SK-N-SH (cell line): Measurements from ENCODE around the gene NHLH1. TPM values are rescaled to one million over a fixed set of nuclear protein-coding genes. Genes with fewer than 3 reads are reported as not detected.
"Not testable (repeated sequence)": the region's sequence is repeated elsewhere in the genome, so short reads cannot be mapped to it uniquely, and the experiment has no call there.

Source experiments
- CTCF ChIA-PET: fragments of 300-600, 350-600 bp; formaldehyde crosslinking; extraction: SDS; loops from one replicate; lab custom pipeline; 2021; lab: Yijun Ruan, JAX
- POLR2A ChIA-PET: fragments of 350-600 bp; sonication (Branson Sonifier 250); formaldehyde crosslinking; extraction: SDS; loops from one replicate; lab custom pipeline; 2020; ENCODE audit warnings: antibody characterized with exemption, inconsistent platforms; lab: Yijun Ruan, JAX
- DNase-seq: peaks from one replicate; pipeline ENCODE4 v3.0.0; 2012
- H2AFZ ChIP-seq: fragments of 200-600 bp; sonication (generic); 2 replicates; pipeline ENCODE4 v1.8.1; 2016; ENCODE audit warnings: antibody characterized with exemption, mild to moderate bottlenecking, low read depth
- H3F3A ChIP-seq: fragments of 200-600 bp; sonication (generic); replicated peaks from 2 replicates; pipeline ENCODE3; 2016; ENCODE audit warnings: antibody characterized with exemption, mild to moderate bottlenecking; ENCODE audit not compliant: insufficient read depth
- H3K27ac ChIP-seq, 2 experiments: fragments of 200-500 bp in 1 of 2; fragments of 200-600 bp in 1 of 2; sonication (Bioruptor generic) in 1 of 2; sonication (generic), shearing (Covaris generic) in 1 of 2; 2 replicates each; pipeline versions ENCODE4 v1.5.1 to v1.6.1; 2014 to 2016; ENCODE audit warnings: low read depth in 2 of 2, inconsistent platforms in 1 of 2, low read length in 1 of 2, mild to moderate bottlenecking in 1 of 2, mixed read lengths in 1 of 2
- H3K27me3 ChIP-seq: fragments of 200-600 bp; sonication (generic), shearing (Covaris generic); 2 replicates; pipeline ENCODE4 v1.6.1; 2016; ENCODE audit warnings: mixed run types; ENCODE audit not compliant: insufficient read depth
- H3K36me3 ChIP-seq, 2 experiments: fragments of 200-500 bp in 1 of 2; fragments of 200-600 bp in 1 of 2; sonication (Bioruptor generic) in 1 of 2; sonication (generic) in 1 of 2; replicated peaks in 1 of 2; 2 replicates each; pipeline versions ENCODE3 to v1.5.1; 2014 to 2016; ENCODE audit warnings: low read length in 1 of 2, mild to moderate bottlenecking in 1 of 2; ENCODE audit not compliant: insufficient read depth in 2 of 2, control insufficient read depth in 1 of 2
- H3K4me1 ChIP-seq, 2 experiments: fragments of 200-500 bp in 1 of 2; fragments of 200-600 bp in 1 of 2; sonication (Bioruptor generic) in 1 of 2; sonication (generic), shearing (Covaris generic) in 1 of 2; 2 replicates each; pipeline versions ENCODE4 v1.5.1 to v1.6.1; 2014 to 2016; ENCODE audit warnings: low read depth in 1 of 2, low read length in 1 of 2, mixed run types in 1 of 2; ENCODE audit not compliant: insufficient read depth in 2 of 2, control insufficient read depth in 1 of 2
- H3K4me2 ChIP-seq: fragments of 200-600 bp; sonication (generic), shearing (Covaris generic); 2 replicates; pipeline ENCODE4 v1.6.1; 2017; ENCODE audit warnings: mixed run types
- H3K4me3 ChIP-seq, 2 experiments: fragments of 200-500 bp in 1 of 2; fragments of 200-600 bp in 1 of 2; sonication (Bioruptor generic) in 1 of 2; sonication (generic), shearing (Covaris generic) in 1 of 2; 2 replicates each; pipeline versions ENCODE4 v1.5.1 to v1.8.1; 2014 to 2016; ENCODE audit warnings: low read depth in 2 of 2, inconsistent platforms in 1 of 2, low read length in 1 of 2, mild to moderate bottlenecking in 1 of 2, mixed read lengths in 1 of 2, moderate library complexity in 1 of 2
- H3K79me2 ChIP-seq: fragments of 200-600 bp; sonication (generic); 2 replicates; pipeline ENCODE4 v1.8.1; 2017; ENCODE audit warnings: mild to moderate bottlenecking; ENCODE audit not compliant: insufficient read depth
- H3K9ac ChIP-seq: fragments of 200-600 bp; sonication (generic); 2 replicates; pipeline ENCODE4 v1.6.1; 2017; ENCODE audit warnings: mixed run types
- H3K9me2 ChIP-seq: fragments of 200-600 bp; sonication (generic); 2 replicates; pipeline ENCODE4 v1.6.1; 2017; ENCODE audit warnings: mixed run types
- H3K9me3 ChIP-seq: fragments of 200-600 bp; sonication (generic); 2 replicates; pipeline ENCODE4 v1.6.1; 2017; ENCODE audit warnings: mixed run types, mild to moderate bottlenecking, moderate library complexity
- H4K20me1 ChIP-seq: fragments of 200-600 bp; sonication (generic); 2 replicates; pipeline ENCODE4 v1.6.1; 2017; ENCODE audit warnings: mild to moderate bottlenecking, mixed run types; ENCODE audit not compliant: insufficient read depth
- CHD2 ChIP-seq: fragments of 150-350 bp; IDR thresholded peaks from 2 replicates; pipeline ENCODE4 v1.6.1; 2018; ENCODE audit warnings: low read length; ENCODE audit not compliant: partially characterized antibody
- CTCF ChIP-seq: fragments of 200-600 bp; sonication (generic); IDR thresholded peaks from 2 replicates; pipeline ENCODE4 v1.6.1; 2017; ENCODE audit warnings: antibody characterized with exemption, mild to moderate bottlenecking, moderate library complexity
- ELF1 ChIP-seq: IDR thresholded peaks from 2 replicates; pipeline ENCODE4 v1.4.0; 2012
- EP300 ChIP-seq, 2 experiments: IDR thresholded peaks; 2 replicates each; pipeline versions ENCODE4 v1.4.0 to v1.6.1; 2012; ENCODE audit warnings: borderline replicate concordance in 1 of 2, low read depth in 1 of 2, low read length in 1 of 2
- EZH2phosphoT487 ChIP-seq: fragments of 200-600 bp; sonication (generic); IDR thresholded peaks from 2 replicates; pipeline ENCODE4 v1.6.1; 2017; ENCODE audit warnings: low read depth, mixed run types, mild to moderate bottlenecking, antibody characterized with exemption, moderate library complexity, borderline replicate concordance
- FOSL2 ChIP-seq: IDR thresholded peaks from 2 replicates; pipeline ENCODE4 v1.4.0; 2012; ENCODE audit warnings: low read depth, mild to moderate bottlenecking, moderate library complexity, borderline replicate concordance
- FOXJ3 ChIP-seq: sonication (generic); formaldehyde crosslinking; IDR thresholded peaks from 2 replicates; pipeline ENCODE4 v1.5.1; 2020; ENCODE audit warnings: mild to moderate bottlenecking, missing genetic modification reagents
- MEF2A ChIP-seq: IDR thresholded peaks from 2 replicates; pipeline ENCODE4 v1.4.0; 2012; ENCODE audit warnings: low read depth, borderline replicate concordance
- RAD21 ChIP-seq: IDR thresholded peaks from 2 replicates; pipeline ENCODE4 v1.6.1; 2012; ENCODE audit warnings: mild to moderate bottlenecking, low read length
- RCOR1 ChIP-seq: fragments of 150-350 bp; IDR thresholded peaks from 2 replicates; pipeline ENCODE4 v1.6.1; 2017; ENCODE audit warnings: antibody characterized with exemption, low read length
- SIN3A ChIP-seq: IDR thresholded peaks from 2 replicates; pipeline ENCODE4 v1.6.1; 2012; ENCODE audit warnings: low read depth, mild to moderate bottlenecking, low read length, moderate library complexity, borderline replicate concordance
- SMC3 ChIP-seq: IDR thresholded peaks from 2 replicates; pipeline ENCODE4 v1.6.1; 2012; ENCODE audit warnings: low read depth, low read length, improper control_type of control experiment
- TEAD4 ChIP-seq: IDR thresholded peaks from 2 replicates; pipeline ENCODE4 v1.4.0; 2012; ENCODE audit warnings: mild to moderate bottlenecking, borderline replicate concordance; ENCODE audit not compliant: insufficient read depth
- YY1 ChIP-seq: IDR thresholded peaks from 2 replicates; pipeline ENCODE4 v1.4.0; 2012; ENCODE audit warnings: low read depth, mild to moderate bottlenecking
- WGBS: methylation state at CpG from one replicate; pipeline ENCODE4 v1.1.6; 2017; ENCODE audit warnings: low lambda C conversion rate; 5-methylcytosine and 5-hydroxymethylcytosine counted together
- polyA plus RNA-seq, 3 experiments: library from polyadenylated mRNA; depleted of rRNA; stranded (reverse); fragments of >200 nt; gene quantifications; 2 replicates each; pipeline ENCODE4 v1.2.3, GENCODE V29; 2012
- TF ChIP-seq, protein P1 (sequence below): IDR thresholded peaks from 2 replicates; pipeline ENCODE4 v1.4.0; 2012; ENCODE audit warnings: low read depth, borderline replicate concordance

Gene NHLH1
- polyA plus RNA-seq, 1 of the 3 experiments (the other 2 are of a cell fraction): 0.18 TPM

- 2% methylated on average over 5 of the region's 5 CpGs for WGBS
- H3K9me3 ChIP-seq: no peaks in the 10 kb centered on the region
- no peak overlapping the region for H3K9ac ChIP-seq
- ChIA-PET CTCF (interaction anchor here (0.6 to 8.4 kb wide), 42 partner anchors 9 to 843 kb away, joined by 3 to 100 read pairs (median 4); partner anchors contain the start of genes DCAF8, IGSF8, NCSTN and NHLH1), POLR2A (interaction anchor here (1.3 to 1.4 kb wide), 2 partner anchors 26 to 40 kb away, joined by 3 read pairs; no protein-coding TSS in a partner anchor)
- no peak overlapping the region for H2AFZ ChIP-seq
- no peaks in the 10 kb centered on the region for H3K79me2 ChIP-seq
- H3K27ac ChIP-seq: no peak overlapping the region
- no peaks in the 10 kb centered on the region for H3F3A ChIP-seq
- H3K36me3 ChIP-seq: no peaks in the 10 kb centered on the region
- TF ChIP-seq SMC3 (peak; percentile 73), ELF1 (no peak), RAD21 (peak; percentile 92), CTCF (peak; percentile 93)
- no peaks in the 10 kb centered on the region for H4K20me1 ChIP-seq
- no peak overlapping the region; a peak in 1 of 4 replicates for H3K4me3 ChIP-seq
- DNase-seq: peak; percentile 79
- peaks cover 0 to 9% of the 10 kb centered on the region in 2 experiments; a peak in 2 of 4 replicates for H3K4me1 ChIP-seq
- H3K4me2 ChIP-seq: 0 out of 2 replicates have a peak overlapping the region, but pooled peaks have one; percentile 11
- no peaks in the 10 kb centered on the region for H3K27me3 ChIP-seq
- no peaks in the 10 kb centered on the region for H3K9me2 ChIP-seq
Measured at GRCh38 chr1:160376525-160377131, 9.8 kb downstream of the NHLH1 start.

DNA sequence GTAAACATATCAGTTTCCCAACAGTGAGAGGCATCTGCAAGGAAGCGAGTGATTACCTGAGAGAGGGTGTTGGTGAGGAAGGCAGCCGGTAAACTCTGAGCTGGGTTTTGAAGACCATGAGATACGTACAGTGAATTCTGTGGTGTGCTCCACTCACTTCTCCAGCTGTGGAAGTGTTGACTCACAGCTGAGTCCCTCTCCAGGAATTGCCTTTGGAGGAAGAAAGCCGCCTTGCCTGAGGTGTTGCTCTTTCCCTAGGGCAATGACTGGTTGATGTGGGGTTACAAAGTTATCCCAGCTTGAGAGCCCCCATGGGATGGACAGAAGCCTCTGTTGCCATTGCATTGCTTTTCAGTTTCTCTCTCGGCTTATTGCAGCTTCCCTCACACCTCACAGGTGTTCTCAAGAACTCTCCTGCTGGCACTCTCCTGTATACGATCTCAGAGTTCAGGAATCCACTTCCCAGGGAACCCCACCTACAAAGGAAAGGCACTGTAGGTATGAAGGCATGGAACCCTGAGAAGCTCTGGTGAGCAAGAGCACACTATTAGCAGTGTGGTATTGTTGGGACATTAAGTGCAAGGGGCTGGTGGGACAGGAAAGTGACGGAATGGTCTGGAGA is 10.8 kb downstream of the NHLH1 start:
- Histone ChIP-seq H3K9ac (no peak overlapping the region), H2AFZ (no peak overlapping the region), H3K9me3 (no peaks in the 10 kb centered on the region), H3K27me3 (no peaks in the 10 kb centered on the region), H3K79me2 (no peaks in the 10 kb centered on the region), H3K27ac (no peak overlapping the region), H3K4me1 (peaks cover 0 to 9% of the 10 kb centered on the region in 2 experiments; a peak in 2 of 4 replicates), H3F3A (no peaks in the 10 kb centered on the region), H3K4me3 (no peak overlapping the region), H3K9me2 (no peaks in the 10 kb centered on the region), H3K36me3 (no peaks in the 10 kb centered on the region), H3K4me2 (no peak overlapping the region), H4K20me1 (no peaks in the 10 kb centered on the region)
- ChIA-PET CTCF (interaction anchor here (0.8 to 8.4 kb wide), 16 partner anchors 8 to 292 kb away, joined by 3 to 100 read pairs (median 8); partner anchors contain the start of genes IGSF8, NCSTN and NHLH1), POLR2A (interaction anchor here (1.3 to 1.4 kb wide), 2 partner anchors 25 to 39 kb away, joined by 3 read pairs; no protein-coding TSS in a partner anchor)
- 51% methylated on average over 7 of the region's 7 CpGs for WGBS
- DNase-seq: no peak
- TF ChIP-seq FOSL2 (no peak), CTCF (no peak), FOXJ3 (CRISPR knock-in tag) (no peak), MEF2A (no peak), TEAD4 (no peak), EP300 (IDR thresholded peaks at IDR 0.05; ENCODE audit: borderline replicate concordance in 1 of 2, low read depth in 1 of 2, low read length in 1 of 2) (no peak), YY1 (no peak), SIN3A (no peak), RCOR1 (no peak), CHD2 (no peak), EZH2phosphoT487 (no peak)
- TF ChIP-seq, protein P1, sequence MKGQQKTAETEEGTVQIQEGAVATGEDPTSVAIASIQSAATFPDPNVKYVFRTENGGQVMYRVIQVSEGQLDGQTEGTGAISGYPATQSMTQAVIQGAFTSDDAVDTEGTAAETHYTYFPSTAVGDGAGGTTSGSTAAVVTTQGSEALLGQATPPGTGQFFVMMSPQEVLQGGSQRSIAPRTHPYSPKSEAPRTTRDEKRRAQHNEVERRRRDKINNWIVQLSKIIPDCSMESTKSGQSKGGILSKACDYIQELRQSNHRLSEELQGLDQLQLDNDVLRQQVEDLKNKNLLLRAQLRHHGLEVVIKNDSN: no peak

DNA sequence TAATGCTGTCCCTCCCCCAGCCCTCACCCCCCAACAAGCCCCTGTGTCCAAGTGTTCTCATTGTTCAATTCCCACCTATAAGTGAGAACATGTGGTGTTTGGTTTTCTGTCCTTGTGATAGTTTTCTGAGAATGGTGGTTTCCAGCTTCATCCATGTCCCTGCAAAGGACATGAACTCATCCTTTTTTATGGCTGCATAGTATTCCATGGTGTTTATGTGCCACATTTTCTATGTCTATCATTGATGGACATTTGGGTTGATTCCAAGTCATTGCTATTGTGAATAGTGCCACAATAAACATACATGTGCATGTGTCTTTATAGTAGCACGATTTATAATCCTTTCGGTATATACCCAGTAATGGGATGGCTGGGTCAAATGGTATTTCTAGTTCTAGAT is 17.9 kb downstream of the NHLH1 start:
- H3F3A ChIP-seq, H3K4me2 ChIP-seq, H3K4me1 ChIP-seq, H3K9me3 ChIP-seq, H3K36me3 ChIP-seq, H3K27me3 ChIP-seq, H3K9ac ChIP-seq, H3K79me2 ChIP-seq, POLR2A ChIA-PET, H3K27ac ChIP-seq, CTCF ChIA-PET, H2AFZ ChIP-seq, H3K4me3 ChIP-seq, H3K9me2 ChIP-seq, DNase-seq, H4K20me1 ChIP-seq: not testable (repeated sequence)
- WGBS: 82% methylated on average over 2 of the region's 2 CpGs
